CD4-positive, alpha-beta memory T cell (primary cell): ENCODE data around the gene SHMT2. TPM values are rescaled to one million over a fixed set of nuclear protein-coding genes. Genes with fewer than 3 reads are reported as not detected.
"Not testable (repeated sequence)": the region's sequence is repeated elsewhere in the genome, so short reads cannot be mapped to it uniquely, and the experiment has no call there.

Source experiments
- CTCF ChIA-PET: fragments of 350-600 bp; sonication (Branson Sonifier 250); formaldehyde crosslinking; loops from one replicate; lab custom pipeline; 2021; ENCODE audit warnings: inconsistent platforms; ENCODE audit not compliant: partially characterized antibody; lab: Charles Lee
- POLR2A ChIA-PET: fragments of 350-600 bp; sonication (Branson Sonifier 250); formaldehyde crosslinking; loops from one replicate; lab custom pipeline; 2021; ENCODE audit not compliant: partially characterized antibody; lab: Charles Lee
- DNase-seq, 5 donors: peaks; one replicate each; pipeline versions ENCODE4 v3.0.0 to v3.0.0-alpha.2; 2020 to 2022; ENCODE audit warnings: mixed read lengths in 1 of 5
- H3K27ac ChIP-seq: one replicate; pipeline ENCODE4 v1.7.0; 2013; ENCODE audit warnings: low read depth, low read length
- H3K27me3 ChIP-seq: 2 replicates; pipeline ENCODE4 v1.7.0; 2013; ENCODE audit warnings: mild to moderate bottlenecking, low read length, moderate library complexity; ENCODE audit not compliant: insufficient read depth
- H3K36me3 ChIP-seq: 2 replicates; pipeline ENCODE4 v1.7.0; 2013; ENCODE audit warnings: mild to moderate bottlenecking, low read length, moderate library complexity; ENCODE audit not compliant: insufficient read depth
- H3K4me1 ChIP-seq: 2 replicates; pipeline ENCODE4 v1.7.0; 2013; ENCODE audit warnings: mild to moderate bottlenecking, low read length, moderate library complexity; ENCODE audit not compliant: insufficient read depth
- H3K4me3 ChIP-seq, 2 donors: one replicate each; pipeline ENCODE4 v1.7.0; 2013; ENCODE audit warnings: low read length in 2 of 2, mild to moderate bottlenecking in 1 of 2
- H3K9me3 ChIP-seq, 2 donors: one replicate each; pipeline ENCODE4 v1.7.0; 2013; ENCODE audit warnings: low read length in 2 of 2, control low read depth in 1 of 2; ENCODE audit not compliant: control insufficient read depth in 1 of 2
- H3K27ac Mint-ChIP-seq, 7 donors: one replicate each; pipeline ENCODE4 v1.8.0; 2020 to 2021; ENCODE audit warnings: mixed read lengths in 7 of 7, mild to moderate bottlenecking in 6 of 7, inconsistent platforms in 3 of 7, moderate library complexity in 3 of 7
- H3K27me3 Mint-ChIP-seq, 2 donors: one replicate each; pipeline ENCODE4 v1.8.0; 2020 to 2021; ENCODE audit warnings: mixed read lengths in 2 of 2
- H3K36me3 Mint-ChIP-seq, 2 donors: one replicate each; pipeline ENCODE4 v1.8.0; 2020 to 2021; ENCODE audit warnings: mixed read lengths in 2 of 2, inconsistent platforms in 1 of 2, mild to moderate bottlenecking in 1 of 2
- H3K4me1 Mint-ChIP-seq, 4 donors: one replicate each; pipeline ENCODE4 v1.8.0; 2020 to 2021; ENCODE audit warnings: mixed read lengths in 4 of 4, mild to moderate bottlenecking in 1 of 4
- H3K4me3 Mint-ChIP-seq, 8 donors: one replicate each; pipeline ENCODE4 v1.8.0; 2020 to 2021; ENCODE audit warnings: mixed read lengths in 8 of 8, mild to moderate bottlenecking in 7 of 8, moderate library complexity in 6 of 8, inconsistent platforms in 3 of 8
- H3K9me3 Mint-ChIP-seq, 8 donors: one replicate each; pipeline ENCODE4 v1.8.0; 2020 to 2021; ENCODE audit warnings: mixed read lengths in 8 of 8, mild to moderate bottlenecking in 5 of 8, inconsistent platforms in 3 of 8, moderate library complexity in 1 of 8
- intact Hi-C: fragments of 100-400 bp; cut with micrococcal nuclease; formaldehyde crosslinking; loops from one replicate; pipeline ENCODE4 v1.15.1; 2023
- microRNA-seq: library from miRNA; unstranded; fragments of <30 nt; microRNA quantifications from one replicate; pipeline ENCODE4 v1.2.0, GENCODE V29; 2021; ENCODE audit warnings: borderline replicate concordance, borderline number of aligned reads, borderline microRNAs expressed, mixed read lengths
- polyA plus RNA-seq, 2 donors: library from polyadenylated mRNA; unstranded; fragments of 300-500 nt; fragmentation: Illumina TruSeq; gene quantifications; one replicate each; pipeline ENCODE4 v1.2.3, GENCODE V29; 2021
- total RNA-seq, 2 experiments: library from RNA; stranded (reverse); gene quantifications; one replicate each; pipeline ENCODE4 v1.2.3, GENCODE V29; 2021

The SHMT2 gene
- total and polyA plus RNA-seq, 4 experiments from 2014 or later, result 39.8 to 46.1 (median 43.2) TPM

- peaks cover 0 to 1% (median 0%) of the 10 kb centered on the region in 8 donors for H3K9me3 Mint-ChIP-seq
- peaks cover 15 to 26% (median 19%) of the 10 kb centered on the region in 4 donors for H3K4me1 Mint-ChIP-seq
- H3K36me3 Mint-ChIP-seq, result peaks cover 64 to 72% of the 10 kb centered on the region in 2 donors
- DNase-seq, result no peak
- no peak overlapping the region for H3K4me3 ChIP-seq
- no peaks in the 10 kb centered on the region for H3K9me3 ChIP-seq
- H3K4me3 Mint-ChIP-seq, result no peak overlapping the region
- intact Hi-C loops, result no loop called here
- H3K27ac Mint-ChIP-seq, result peak overlapping the region in 6 of 7 donors; percentile 0 to 59 (median 44)
- H3K27me3 ChIP-seq, result no peaks in the 10 kb centered on the region
- POLR2A ChIA-PET, result no interaction called here
- H3K27ac ChIP-seq, result no peak overlapping the region
- no peaks in the 10 kb centered on the region for H3K27me3 Mint-ChIP-seq
- H3K36me3 ChIP-seq, result peaks cover 26% of the 10 kb centered on the region
- H3K4me1 ChIP-seq, result peaks cover 16% of the 10 kb centered on the region
- CTCF ChIA-PET, result interaction anchor here (0.9 kb wide), 1 partner anchor 179 kb away, joined by 3 read pairs; no protein-coding TSS in a partner anchor
Measured at GRCh38 chr12:57278465-57279381, 49.2 kb downstream of the SHMT2 start.

DNA sequence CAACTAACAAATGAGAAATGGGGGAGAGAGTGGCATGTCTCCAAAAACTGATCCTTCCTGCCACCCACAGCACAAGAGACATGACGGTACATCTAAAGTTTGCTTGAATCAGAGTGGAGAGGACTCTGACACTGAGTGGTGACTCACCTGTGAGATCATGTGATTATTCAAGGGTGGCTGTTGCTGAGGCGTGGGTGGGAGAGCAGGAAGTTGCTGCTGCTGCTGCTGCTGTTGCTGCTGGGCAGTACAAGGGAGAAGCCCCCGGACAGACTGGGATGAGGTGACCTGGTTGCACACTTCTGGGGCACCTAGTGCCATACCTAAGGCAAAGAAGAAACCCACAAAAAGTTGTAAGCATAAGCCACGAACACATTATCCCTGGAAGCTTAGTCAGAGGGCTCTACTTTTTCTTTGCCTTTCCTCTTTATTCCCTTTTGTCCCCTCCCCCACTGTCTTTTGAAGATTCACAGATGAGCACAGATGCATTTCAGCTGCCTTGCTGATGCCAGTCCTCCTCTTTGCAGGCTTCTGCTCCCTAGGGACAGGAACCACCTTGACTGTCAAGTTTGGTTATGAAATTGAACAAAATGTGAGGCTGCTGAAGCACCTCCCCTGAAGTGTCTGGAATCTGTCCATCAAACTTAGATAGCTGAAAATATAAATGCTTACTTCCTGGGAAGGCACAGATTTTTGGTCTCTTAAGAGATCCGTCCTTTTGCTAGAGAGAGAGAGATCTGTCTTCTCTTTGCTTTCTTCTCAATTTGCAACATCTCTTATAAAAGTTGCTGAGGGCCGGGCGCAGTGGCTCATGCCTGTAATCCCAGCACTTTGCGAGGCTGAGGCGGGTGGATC, 50.9 kb downstream of the SHMT2 start:
- Histone ChIP-seq H3K4me3 (no peak overlapping the region), H3K4me1 (peaks cover 16% of the 10 kb centered on the region), H3K9me3 (no peaks in the 10 kb centered on the region), H3K27me3 (no peaks in the 10 kb centered on the region), H3K36me3 (peaks cover 29% of the 10 kb centered on the region), H3K27ac (peak overlapping the region; percentile 51)
- Mint-ChIP-seq H3K4me3 (peak overlapping the region in 6 of 8 donors; percentile 31 to 79 (median 58)), H3K9me3 (peaks cover 0 to 1% (median 0%) of the 10 kb centered on the region in 8 donors), H3K27ac (peak overlapping the region; percentile 81 to 97 (median 93)), H3K4me1 (peaks cover 14 to 26% (median 19%) of the 10 kb centered on the region in 4 donors), H3K36me3 (peaks cover 61 to 73% of the 10 kb centered on the region in 2 donors), H3K27me3 (no peaks in the 10 kb centered on the region)
- peak; percentile 46 to 86 (median 54) for DNase-seq
- POLR2A ChIA-PET, result interaction anchor here (0.9 kb wide), 1 partner anchor 149 kb away, joined by 3 read pairs; no protein-coding TSS in a partner anchor
- CTCF ChIA-PET, result interaction anchor here (0.7 to 1.5 kb wide), 4 partner anchors 35 to 178 kb away, joined by 3 to 4 read pairs (median 4); no protein-coding TSS in a partner anchor
- intact Hi-C loops, result no loop called here

DNA sequence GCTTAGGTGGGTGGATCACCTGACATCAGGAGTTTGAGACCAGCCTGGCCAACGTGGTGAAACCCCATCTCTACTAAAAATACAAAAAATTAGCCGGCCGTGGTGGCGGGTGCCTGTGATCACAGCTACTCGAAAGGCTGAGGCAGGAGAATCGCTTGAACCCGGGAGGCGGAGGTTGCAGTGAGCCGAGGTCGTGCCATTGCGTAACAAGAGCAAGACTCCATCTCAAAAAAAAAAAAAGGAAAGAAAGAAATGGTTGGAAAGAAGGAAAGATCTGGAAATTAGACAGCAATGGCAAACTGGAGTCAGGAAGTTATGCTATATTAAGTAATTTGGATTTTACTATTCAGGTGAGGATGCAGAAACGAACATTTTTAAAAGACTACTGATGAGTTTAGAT, 52.6 kb downstream of the SHMT2 start:
- H3K9me3 ChIP-seq, intact Hi-C loops, DNase-seq, H3K27me3 Mint-ChIP-seq, H3K27ac ChIP-seq, POLR2A ChIA-PET, H3K9me3 Mint-ChIP-seq, H3K4me3 Mint-ChIP-seq, H3K4me3 ChIP-seq, H3K27me3 ChIP-seq: not testable (repeated sequence)
- H3K27ac Mint-ChIP-seq, result peak overlapping the region in 5 of 7 donors; percentile 29 to 79 (median 38)
- CTCF ChIA-PET, result interaction anchor here (1.5 kb wide), 2 partner anchors 68 to 177 kb away, joined by 4 read pairs; no protein-coding TSS in a partner anchor
- peaks cover 13 to 26% (median 19%) of the 10 kb centered on the region in 4 donors for H3K4me1 Mint-ChIP-seq
- H3K36me3 Mint-ChIP-seq, result peaks cover 55 to 80% of the 10 kb centered on the region in 2 donors
- H3K36me3 ChIP-seq, result peaks cover 29% of the 10 kb centered on the region
- peaks cover 16% of the 10 kb centered on the region for H3K4me1 ChIP-seq

Small RNA genes lying within 50 kb of the gene (microRNA-seq; reads per million reads assigned to microRNA genes)
- not detected for gene MIR1228

Other genes starting within 250 kb of the SHMT2 start
- gene ZBTB39, start 223.2 kb upstream of the SHMT2 start, total RNA-seq, result 10 to 100 TPM; 10.8 to 12.2 TPM
- 1 to 10 TPM in 1 of 2 donors, under 1 TPM in 1; 0.98 to 2.7 TPM for gene ZBTB39, start 223.2 kb upstream of the SHMT2 start, polyA plus RNA-seq
- not detected for gene TAC3, start 213.2 kb upstream of the SHMT2 start, total RNA-seq
- gene TAC3, start 213.2 kb upstream of the SHMT2 start, polyA plus RNA-seq, result under 1 TPM in 1 of 2 donors, not detected in 1; 0.36 TPM
- 1 to 10 TPM; 1.2 to 3.0 TPM for gene MYO1A, start 179.6 kb upstream of the SHMT2 start, total RNA-seq
- not detected for gene MYO1A, start 179.6 kb upstream of the SHMT2 start, polyA plus RNA-seq
- gene NEMP1, start 150.9 kb upstream of the SHMT2 start, total RNA-seq, result 10 to 100 TPM; 27.2 TPM
- 1 to 10 TPM; 4.6 to 6.5 TPM for gene NEMP1, start 150.9 kb upstream of the SHMT2 start, polyA plus RNA-seq
- 10 to 100 TPM; 17.5 to 19.5 TPM for gene NAB2, start 140.6 kb upstream of the SHMT2 start, total RNA-seq
- gene NAB2, start 140.6 kb upstream of the SHMT2 start, polyA plus RNA-seq, result 1 to 10 TPM in 1 of 2 donors, under 1 TPM in 1; 0.41 to 1.8 TPM
- gene STAT6, start 118.3 kb upstream of the SHMT2 start, total RNA-seq, result 100 to 1,000 TPM; 399 to 424 TPM
- gene STAT6, start 118.3 kb upstream of the SHMT2 start, polyA plus RNA-seq, result 10 to 100 TPM; 78.4 to 91.7 TPM
- 10 to 100 TPM in 1 of 2 experiments, 1 to 10 TPM in 1; 9.7 to 11.6 TPM for gene LRP1, start 101.2 kb upstream of the SHMT2 start, total RNA-seq
- gene LRP1, start 101.2 kb upstream of the SHMT2 start, polyA plus RNA-seq, result under 1 TPM in 1 of 2 donors, not detected in 1; 0.38 TPM
- gene LRP1-AS, start 82.1 kb upstream of the SHMT2 start, total RNA-seq, result not detected
- gene LRP1-AS, start 82.1 kb upstream of the SHMT2 start, polyA plus RNA-seq, result not detected
- gene NXPH4, start 12.9 kb upstream of the SHMT2 start, total RNA-seq, result not detected
- not detected for gene NXPH4, start 12.9 kb upstream of the SHMT2 start, polyA plus RNA-seq
- 1 to 10 TPM; 2.7 to 3.0 TPM for gene STAC3, start 21.5 kb downstream of the SHMT2 start, total RNA-seq
- under 1 TPM in 1 of 2 donors, not detected in 1; 0.61 TPM for gene STAC3, start 21.5 kb downstream of the SHMT2 start, polyA plus RNA-seq
- 100 to 1,000 TPM; 124 to 132 TPM for gene R3HDM2, start 201.3 kb downstream of the SHMT2 start, total RNA-seq
- 10 to 100 TPM in 1 of 2 donors, 1 to 10 TPM in 1; 3.9 to 19.4 TPM for gene R3HDM2, start 201.3 kb downstream of the SHMT2 start, polyA plus RNA-seq
- not detected for gene INHBC, start 205.1 kb downstream of the SHMT2 start, total RNA-seq
- gene INHBC, start 205.1 kb downstream of the SHMT2 start, polyA plus RNA-seq, result not detected
- not detected for gene INHBE, start 225.6 kb downstream of the SHMT2 start, total RNA-seq
- not detected for gene INHBE, start 225.6 kb downstream of the SHMT2 start, polyA plus RNA-seq
- under 1 TPM; 0.30 to 0.35 TPM for gene GLI1, start 230.1 kb downstream of the SHMT2 start, total RNA-seq
- gene GLI1, start 230.1 kb downstream of the SHMT2 start, polyA plus RNA-seq, result not detected